GM18907 (cell line): ENCODE data around the gene ADPRHL1.
"Not testable (repeated sequence)": the region's sequence is repeated elsewhere in the genome, so short reads cannot be mapped to it uniquely, and the experiment has no call there.

Source experiments
- ATAC-seq: cut with Tn5 transposase; IDR thresholded peaks from one replicate; pipeline ENCODE4 v1.9.1; 2021; ENCODE audit warnings: mild to moderate bottlenecking, moderate library complexity; ENCODE audit not compliant: unreplicated experiment

Gene ADPRHL1

DNA sequence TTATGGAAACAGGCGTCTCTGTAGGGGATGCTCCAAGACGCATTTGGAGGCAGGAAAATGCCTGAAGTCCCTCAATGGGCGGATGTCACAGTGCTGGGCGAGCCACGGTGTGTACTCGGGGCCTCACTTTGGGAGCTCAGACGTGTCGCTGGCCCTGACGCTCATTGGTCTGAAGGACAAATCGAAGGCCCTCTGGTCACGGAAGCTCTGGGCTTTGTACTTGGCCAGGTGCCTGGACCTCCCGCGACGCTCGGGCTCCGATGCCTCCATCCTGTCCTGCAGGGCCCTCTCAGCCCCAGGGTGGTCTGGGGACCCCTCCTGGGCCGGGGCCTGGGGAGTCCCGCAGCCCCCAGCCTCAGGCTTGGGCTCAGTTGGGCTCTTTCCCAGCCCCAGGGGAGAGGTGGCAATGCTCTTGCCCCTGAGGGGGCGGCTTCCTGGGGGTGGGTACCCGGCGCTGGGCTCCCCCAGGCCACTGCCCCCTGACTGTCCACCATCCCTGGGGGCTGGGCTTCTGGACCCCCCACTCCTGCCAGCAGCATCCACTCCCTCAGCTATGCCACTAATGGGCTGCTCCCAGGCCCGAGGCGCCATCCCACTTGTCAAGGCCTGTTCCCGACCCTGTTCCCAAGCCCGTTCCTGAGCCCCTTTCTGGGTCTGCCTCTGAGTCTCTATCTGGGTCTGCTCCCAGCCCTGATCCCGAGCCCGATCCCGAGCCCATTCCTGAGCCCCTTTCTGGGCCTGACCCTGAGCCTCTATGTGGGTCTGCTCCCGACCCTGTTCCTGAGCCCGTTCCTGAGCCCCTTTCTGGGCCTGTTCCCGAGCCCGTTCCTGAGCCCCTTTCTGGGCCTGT is 49.8 kb downstream of the ADPRHL1 start:
- no peak for ATAC-seq

- ATAC-seq: no peak
Observed at GRCh38 chr13:113402471-113403254, 50.6 kb downstream of the ADPRHL1 start.

GRCh38 chr13:113401452-113402415 is 51.6 kb downstream of the ADPRHL1 start:
- no peak for ATAC-seq

DNA sequence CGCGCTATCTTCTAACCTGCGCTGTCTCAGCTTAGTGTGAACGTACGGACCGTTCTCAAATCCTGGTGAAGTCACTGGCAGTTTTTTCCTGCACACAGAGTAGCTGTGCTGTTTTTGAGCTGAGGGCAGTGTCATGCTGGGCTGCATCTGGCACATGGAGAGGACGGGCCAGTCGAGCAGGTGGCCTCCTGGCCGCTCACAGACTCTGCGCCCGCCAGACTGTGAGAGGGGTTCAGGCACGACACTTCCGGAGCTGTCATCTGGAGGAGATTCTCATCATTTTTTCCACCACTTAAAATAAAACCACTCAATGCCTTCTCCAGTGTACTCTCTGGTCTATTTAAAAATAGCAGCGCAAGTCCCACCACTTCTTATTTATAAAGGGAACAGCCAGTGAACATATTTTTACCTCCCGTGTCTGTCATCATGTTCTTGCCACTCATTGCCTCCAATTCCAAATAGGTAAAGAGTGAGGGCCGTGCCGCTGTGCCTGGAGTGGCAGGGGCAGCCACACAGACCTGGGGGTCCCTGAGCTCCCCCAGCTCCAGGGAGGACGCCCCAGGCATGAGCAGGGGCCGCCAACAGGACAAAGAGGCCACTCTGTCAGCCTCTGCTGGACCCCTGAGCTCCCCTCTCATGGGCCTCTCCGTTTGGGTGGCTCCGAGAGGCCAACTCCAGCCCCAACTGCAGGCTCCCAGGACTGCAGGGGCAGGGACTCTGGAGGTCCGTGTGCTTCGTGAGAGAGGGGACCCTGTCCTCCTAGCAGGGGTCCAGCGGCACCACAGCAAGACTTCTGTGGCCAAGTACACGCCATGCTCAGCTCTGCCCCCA is 52.5 kb downstream of the ADPRHL1 start:
- no peak for ATAC-seq

DNA sequence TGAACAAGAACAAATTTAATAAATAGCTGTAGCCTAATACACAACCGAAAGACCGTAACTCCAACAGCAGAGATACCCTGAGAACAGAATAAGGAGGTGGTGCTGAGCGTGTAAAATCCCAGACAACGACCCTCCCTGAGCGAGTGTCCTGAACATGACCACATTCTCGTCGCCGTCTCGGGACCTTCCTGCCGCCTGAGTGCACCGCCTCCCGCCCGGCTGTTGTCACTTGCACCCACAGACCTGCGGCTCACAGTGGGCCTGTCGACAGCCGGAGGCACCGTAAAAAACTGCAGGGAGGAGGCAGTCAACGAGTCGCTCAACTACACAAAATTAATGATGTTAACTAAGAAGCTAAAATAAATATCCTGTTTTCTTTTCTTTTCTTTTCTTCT is 53.5 kb downstream of the ADPRHL1 start:
- no peak for ATAC-seq

DNA sequence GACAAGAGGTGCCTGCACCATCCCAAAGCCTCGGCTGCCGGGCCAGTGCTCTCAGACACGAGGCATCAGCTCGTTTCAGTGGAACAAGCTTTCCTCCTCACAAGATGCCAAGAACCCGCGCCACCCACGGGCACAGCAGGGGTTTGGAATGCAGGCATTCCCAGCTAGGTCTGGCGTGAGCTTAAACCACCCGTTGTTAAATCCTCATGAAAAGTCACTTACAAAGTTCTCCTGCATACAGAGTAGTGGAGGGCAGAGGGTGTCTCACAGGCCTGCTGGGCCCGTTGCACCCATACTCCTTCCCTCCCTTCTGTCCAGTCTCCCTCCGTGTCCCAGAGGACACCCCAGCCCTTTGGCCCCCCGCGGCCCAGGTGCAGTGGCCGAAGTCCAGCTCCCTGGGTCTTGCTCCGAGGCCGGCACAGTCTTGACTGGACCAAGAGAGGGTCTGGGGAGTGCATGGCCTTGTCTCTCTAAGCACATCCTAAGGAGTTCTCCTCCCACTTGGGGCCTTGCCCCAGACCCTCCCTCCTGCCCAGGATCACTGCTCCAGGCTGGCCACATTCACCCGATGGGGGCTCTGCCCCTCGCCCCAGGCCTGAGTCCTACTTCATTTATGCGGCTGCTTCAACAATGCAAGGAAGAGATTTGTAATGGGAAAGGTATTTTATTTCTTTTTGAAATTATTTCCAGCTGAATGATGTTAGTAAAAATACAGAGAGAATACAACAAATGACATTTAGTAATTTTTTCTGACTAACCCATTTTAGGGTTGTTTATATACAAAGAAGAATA is 54.1 kb downstream of the ADPRHL1 start:
- no peak for ATAC-seq

DNA sequence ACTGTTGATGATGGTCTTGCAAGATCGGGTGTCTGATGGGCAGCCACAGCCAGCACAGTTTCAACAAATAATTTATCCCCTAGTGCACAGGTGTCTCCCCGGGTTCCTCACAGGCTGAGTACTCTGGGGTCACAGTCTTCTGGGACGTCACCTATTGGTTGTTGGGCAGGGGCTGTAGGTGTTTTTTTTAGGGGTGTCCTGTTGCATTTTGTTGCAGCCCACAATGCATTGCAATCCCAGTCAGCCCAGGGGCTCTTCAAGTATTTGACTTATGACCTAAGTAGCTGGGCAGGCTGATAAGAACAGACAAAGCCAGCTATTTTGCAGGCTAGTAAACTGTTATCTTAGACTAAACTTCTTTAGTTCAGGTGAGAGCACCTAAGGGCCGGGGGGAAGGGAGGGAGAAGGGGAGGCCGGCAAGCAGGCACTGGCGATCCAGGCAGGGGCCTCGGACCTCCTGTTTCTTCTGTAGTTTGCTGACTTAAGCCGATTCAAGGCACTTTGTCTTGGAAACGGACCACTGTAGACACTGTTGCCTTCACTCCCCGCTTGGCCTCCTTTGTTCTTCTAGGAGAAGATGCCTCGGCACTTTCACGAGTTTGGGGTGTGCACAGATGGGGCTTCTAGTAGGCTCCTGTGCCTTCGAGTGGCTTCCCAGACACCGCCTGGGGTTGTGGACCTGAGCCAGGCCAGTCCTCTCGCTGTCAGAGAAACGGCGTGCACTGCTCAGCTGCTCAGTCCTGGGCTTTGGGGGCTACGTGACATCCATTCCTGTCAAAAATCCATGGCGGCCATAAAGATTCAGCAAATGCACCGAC is 55.5 kb downstream of the ADPRHL1 start:
- no peak for ATAC-seq

DNA sequence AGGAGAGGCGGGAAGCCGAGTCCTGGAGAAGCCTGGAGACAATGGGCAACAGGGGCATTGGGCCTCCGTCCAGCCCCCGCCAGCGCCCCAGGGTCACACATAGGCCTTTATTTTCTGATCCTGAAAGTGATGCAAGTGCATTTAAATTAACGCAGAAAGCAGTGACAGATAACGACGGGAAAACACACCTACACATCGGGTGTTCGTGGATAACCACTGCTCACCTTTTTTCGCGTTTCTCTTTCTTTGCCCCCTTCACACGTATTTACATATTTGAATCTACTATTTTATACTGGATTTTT is 59.0 kb downstream of the ADPRHL1 start:
- ATAC-seq: no peak

DNA sequence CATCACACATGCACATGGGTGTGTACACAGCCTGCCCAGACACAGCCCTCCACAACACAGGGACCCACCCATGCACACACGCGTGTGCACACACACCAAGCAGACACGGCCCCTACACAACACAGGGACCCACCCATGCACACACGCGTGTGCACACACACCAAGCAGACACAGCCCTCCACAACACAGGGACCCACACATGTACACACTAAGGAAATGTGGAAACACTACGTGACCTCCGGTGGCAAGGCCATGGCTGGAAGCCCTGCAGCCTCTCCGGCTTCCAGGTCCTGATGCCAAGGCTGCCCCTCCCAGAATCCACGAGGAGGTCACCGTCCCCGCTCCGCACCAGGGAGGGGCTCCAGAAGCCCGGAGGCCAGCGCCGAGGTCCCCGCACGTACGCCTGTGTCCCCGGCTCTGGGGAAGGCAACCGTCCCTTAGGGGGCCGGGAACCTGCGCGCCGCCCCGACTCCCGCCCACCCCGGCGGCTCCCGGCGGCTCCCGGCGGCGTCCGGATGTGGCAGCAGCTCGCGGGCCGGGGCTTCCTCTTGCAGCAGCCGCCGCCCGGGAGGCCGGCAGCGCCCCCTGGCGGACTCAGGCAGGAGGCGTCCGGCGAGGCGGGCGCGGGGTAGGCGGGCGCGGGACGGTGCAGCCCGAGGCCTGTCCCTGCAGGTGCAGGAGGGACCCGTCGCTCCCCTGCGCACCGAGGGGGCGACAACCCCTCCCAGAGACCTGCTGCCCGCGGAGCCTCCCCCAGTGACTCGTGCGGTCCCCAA is 59.5 kb downstream of the ADPRHL1 start:
- ATAC-seq: peak; percentile 93

DNA sequence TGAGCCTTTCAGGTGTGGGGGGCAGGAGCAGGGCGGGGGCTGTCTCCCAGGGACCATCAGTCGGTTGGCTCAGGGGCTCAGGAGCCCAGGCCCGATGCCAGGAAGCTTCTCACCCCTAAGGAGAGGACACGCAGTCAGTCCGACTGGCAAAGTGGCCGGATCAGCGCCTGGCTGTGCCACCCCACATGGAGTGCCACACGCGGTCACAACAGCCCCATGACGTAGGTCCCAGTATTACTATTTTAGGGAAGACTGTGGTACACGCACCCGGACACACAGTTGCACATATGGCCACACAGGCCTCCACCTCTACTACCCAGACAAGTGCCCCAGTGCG is 60.1 kb downstream of the ADPRHL1 start:
- no peak for ATAC-seq

- ATAC-seq: no peak
Observed at GRCh38 chr13:113390874-113391497, 62.3 kb downstream of the ADPRHL1 start.

DNA sequence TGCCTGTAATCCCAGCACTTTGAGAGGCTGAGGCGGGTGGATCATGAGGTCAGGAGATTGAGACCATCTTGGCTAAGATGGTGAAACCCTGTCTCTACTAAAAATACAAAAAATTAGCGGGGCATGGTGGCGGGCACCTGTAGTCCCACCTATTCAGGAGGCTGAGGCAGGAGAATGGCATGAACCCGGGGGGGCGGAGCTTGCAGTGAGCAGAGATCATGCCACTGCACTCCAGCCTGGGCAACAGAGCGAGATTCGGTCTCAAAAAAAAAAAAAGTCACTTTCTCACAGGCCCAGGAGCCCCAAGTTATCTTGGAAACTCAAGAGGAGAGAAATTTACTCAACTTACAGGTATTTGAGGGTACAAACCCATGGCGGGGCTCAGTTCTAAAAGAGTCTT is 63.7 kb downstream of the ADPRHL1 start:
- not testable (repeated sequence) for ATAC-seq

- ATAC-seq: no peak
Observed at GRCh38 chr13:113387396-113387795, 65.9 kb downstream of the ADPRHL1 start.

- ATAC-seq: no peak
Observed at GRCh38 chr13:113383089-113383488, 70.2 kb downstream of the ADPRHL1 start.

GRCh38 chr13:113382542-113382941 is 70.7 kb downstream of the ADPRHL1 start:
- ATAC-seq: not testable (repeated sequence)

DNA sequence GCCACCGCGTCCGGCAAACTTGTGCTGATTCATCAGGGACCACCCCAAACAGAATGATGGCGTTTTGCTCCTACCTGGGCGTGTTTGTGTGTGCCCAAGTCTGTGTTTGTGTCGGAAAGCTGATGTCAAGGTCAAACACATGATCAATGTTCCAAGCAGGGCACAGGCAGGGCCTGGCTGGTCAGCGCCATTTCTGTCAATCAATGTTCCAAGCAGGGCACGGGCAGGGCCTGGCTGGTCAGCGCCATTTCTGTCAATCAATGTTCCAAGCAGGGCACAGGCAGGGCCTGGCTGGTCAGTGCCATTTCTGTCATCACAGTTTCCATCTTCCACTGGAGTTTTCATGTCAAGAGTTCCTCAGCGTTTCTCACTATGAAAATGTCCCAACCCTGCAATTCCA is 74.5 kb downstream of the ADPRHL1 start:
- ATAC-seq: no peak

DNA sequence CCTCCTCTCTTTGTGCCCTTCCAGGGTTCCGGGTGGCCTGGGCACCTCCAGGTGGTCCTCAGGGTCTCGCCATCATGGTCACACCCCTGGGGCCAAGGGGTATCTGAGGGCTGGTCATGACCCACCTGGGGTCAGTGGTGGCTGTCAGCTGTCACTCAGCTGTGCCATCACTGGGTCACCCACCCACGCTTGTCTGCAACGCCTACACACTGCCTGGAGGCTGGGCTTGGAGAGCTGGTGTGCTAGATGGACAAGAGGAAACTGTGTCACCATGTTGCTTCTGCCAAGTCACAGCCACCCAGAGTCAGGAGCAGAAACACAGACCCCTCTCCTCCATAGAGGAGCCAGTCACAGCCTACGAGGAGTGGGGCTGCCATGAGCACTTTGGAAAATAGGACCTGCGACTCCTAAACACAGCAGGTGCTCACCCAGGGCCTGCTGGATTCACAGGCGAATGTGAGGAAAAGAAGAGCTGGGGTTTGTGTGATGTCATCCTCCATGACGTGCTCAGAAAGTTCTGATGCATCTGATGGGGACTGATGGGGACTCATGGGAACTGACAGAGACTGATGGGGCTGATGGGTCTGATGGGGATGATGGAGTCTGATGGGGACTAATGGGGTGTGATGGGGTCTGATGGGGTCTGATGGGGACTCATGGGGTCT is 78.6 kb downstream of the ADPRHL1 start:
- ATAC-seq: no peak
